KOPT-K1 (cell line): ENCODE measurements around the gene WDR7.

Experiments
- H3K27ac ChIP-seq: fragments of 200-600 bp; sonication (generic); 2 replicates; pipeline ENCODE4 v1.5.1; 2016; ENCODE audit warnings: antibody characterized with exemption, mild to moderate bottlenecking, low read depth, low read length; ENCODE audit not compliant: poor library complexity, severe bottlenecking
- H3K36me3 ChIP-seq: fragments of 200-600 bp; sonication (generic); 2 replicates; pipeline ENCODE4 v1.5.1; 2017; ENCODE audit warnings: antibody characterized with exemption, mild to moderate bottlenecking, low read length, moderate library complexity; ENCODE audit not compliant: insufficient read depth
- H3K9me3 ChIP-seq: fragments of 200-600 bp; sonication (generic); 2 replicates; pipeline ENCODE4 v1.5.1; 2017; ENCODE audit warnings: antibody characterized with exemption, low read length, mild to moderate bottlenecking; ENCODE audit not compliant: insufficient read depth, poor library complexity, severe bottlenecking

The WDR7 gene

DNA sequence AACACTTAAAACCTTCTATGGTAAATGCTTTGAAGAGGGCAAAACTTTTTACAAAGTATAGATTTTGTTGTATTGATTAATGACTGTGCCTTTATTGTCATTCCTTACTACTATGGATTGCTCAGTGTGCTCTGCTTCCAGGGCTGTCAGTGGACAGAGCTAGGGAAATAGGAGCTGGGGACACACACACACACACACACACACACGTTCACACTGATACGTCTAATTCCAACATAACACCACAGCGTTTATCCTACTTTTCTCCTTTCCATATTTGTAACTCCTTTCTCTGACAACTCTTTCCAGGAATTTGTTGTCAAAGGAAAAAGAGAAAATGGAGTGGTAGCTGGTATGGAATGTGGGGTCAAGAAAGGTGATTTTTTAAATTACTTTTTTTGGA, 21.8 kb downstream of the WDR7 start:
- H3K27ac ChIP-seq = no peak overlapping the region
- H3K9me3 ChIP-seq = no peaks in the 10 kb centered on the region
- H3K36me3 ChIP-seq = peaks cover 11% of the 10 kb centered on the region; the same call in 1 of the 2 replicates

- H3K36me3 ChIP-seq = peaks cover 11% of the 10 kb centered on the region; the same call in 1 of the 2 replicates
These were observed 25.5 kb downstream of the WDR7 start for GRCh38 chr18:56676639-56677038.

GRCh38 chr18:56678836-56679565, 27.8 kb downstream of the WDR7 start:
- Histone ChIP-seq H3K27ac (no peak overlapping the region), H3K9me3 (no peaks in the 10 kb centered on the region), H3K36me3 (peaks cover 17% of the 10 kb centered on the region)

More at GRCh38 chr18:56676639-56677038, 25.5 kb downstream of the WDR7 start:
- H3K9me3 ChIP-seq = no peaks in the 10 kb centered on the region
- no peak overlapping the region for H3K27ac ChIP-seq

DNA sequence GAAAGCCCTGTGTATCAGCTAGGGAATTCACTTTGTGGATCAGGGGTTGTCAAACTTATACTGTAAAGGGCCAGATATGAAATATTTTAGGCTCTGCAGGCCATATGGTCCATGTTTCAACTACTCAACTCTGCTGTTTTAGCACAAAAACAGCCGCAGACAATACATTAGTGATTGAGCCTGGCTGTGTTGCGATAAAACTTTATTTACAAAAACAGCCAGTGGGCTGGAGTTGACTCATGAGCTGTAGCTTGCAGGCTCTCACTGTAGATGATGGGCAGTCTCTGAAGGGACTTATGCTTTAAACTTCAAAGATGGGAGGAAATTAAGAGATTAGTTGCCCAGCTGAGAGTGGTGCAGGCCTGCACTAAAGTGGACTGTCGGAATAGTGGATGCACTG, 33.1 kb downstream of the WDR7 start:
- Histone ChIP-seq H3K9me3 (no peaks in the 10 kb centered on the region), H3K27ac (no peak overlapping the region), H3K36me3 (peaks cover 48% of the 10 kb centered on the region)

DNA sequence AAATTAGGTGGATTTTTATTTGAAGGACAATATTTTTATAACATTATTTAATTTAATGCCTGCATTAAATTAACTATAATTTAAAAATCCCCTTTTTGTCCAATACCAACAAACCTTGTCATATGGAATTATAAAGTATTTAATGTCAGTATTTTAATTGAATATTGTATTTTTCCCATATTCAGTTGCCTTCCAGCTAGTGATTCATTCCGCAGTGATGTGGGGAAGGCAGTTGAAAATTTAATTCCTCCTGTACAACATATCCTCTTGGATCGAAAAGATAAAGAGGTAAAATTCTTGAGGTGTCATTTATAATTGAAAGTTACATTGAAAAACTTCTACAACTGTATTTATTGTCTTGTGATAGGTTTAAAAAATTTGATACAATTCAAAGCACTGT, 40.4 kb downstream of the WDR7 start:
- no peaks in the 10 kb centered on the region for H3K9me3 ChIP-seq
- no peak overlapping the region for H3K27ac ChIP-seq
- H3K36me3 ChIP-seq = peaks cover 57% of the 10 kb centered on the region

DNA sequence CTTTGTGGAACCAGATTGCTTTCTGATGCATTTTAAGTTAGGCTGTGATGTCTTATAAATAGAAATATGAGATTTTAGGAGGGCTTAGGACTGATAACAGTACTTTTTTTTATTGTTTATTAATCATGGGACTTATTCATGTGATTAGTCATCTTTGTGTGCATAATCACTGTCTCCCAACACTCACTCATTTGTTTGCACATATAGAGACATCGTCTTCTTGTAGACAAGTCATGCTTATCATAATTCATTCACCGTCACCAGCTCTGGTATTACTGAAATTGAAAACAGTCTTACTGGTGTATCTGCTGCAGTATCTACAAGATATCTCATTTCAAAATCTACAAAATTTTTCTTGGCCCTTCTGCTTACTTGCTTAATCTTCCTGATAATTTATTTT, 45.8 kb downstream of the WDR7 start:
- Histone ChIP-seq H3K27ac (no peak overlapping the region), H3K9me3 (no peaks in the 10 kb centered on the region), H3K36me3 (peaks cover 28% of the 10 kb centered on the region)

DNA sequence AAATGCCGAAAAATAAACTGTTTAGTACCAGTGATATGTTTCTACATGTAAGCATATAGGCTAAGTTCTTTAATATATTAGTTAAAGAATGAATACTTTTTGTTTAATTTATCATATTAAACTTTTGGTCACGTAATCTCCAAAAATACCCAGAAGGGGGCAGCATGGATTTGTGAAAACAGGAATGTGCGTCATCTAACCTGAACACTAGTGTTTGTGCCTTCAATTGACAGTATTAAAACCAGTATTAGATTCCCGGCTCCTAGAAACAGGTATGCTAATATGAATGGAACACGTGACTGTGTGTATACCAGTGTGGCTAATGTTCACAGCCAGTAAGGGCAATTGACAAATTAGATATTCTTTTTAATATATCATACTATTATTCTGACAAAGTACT, 51.8 kb downstream of the WDR7 start:
- no peaks in the 10 kb centered on the region for H3K36me3 ChIP-seq
- no peaks in the 10 kb centered on the region for H3K9me3 ChIP-seq
- no peak overlapping the region for H3K27ac ChIP-seq

- H3K27ac ChIP-seq = no peak overlapping the region
- H3K9me3 ChIP-seq = no peaks in the 10 kb centered on the region
- H3K36me3 ChIP-seq = no peaks in the 10 kb centered on the region
These were observed 58.3 kb downstream of the WDR7 start for GRCh38 chr18:56709463-56709862.

DNA sequence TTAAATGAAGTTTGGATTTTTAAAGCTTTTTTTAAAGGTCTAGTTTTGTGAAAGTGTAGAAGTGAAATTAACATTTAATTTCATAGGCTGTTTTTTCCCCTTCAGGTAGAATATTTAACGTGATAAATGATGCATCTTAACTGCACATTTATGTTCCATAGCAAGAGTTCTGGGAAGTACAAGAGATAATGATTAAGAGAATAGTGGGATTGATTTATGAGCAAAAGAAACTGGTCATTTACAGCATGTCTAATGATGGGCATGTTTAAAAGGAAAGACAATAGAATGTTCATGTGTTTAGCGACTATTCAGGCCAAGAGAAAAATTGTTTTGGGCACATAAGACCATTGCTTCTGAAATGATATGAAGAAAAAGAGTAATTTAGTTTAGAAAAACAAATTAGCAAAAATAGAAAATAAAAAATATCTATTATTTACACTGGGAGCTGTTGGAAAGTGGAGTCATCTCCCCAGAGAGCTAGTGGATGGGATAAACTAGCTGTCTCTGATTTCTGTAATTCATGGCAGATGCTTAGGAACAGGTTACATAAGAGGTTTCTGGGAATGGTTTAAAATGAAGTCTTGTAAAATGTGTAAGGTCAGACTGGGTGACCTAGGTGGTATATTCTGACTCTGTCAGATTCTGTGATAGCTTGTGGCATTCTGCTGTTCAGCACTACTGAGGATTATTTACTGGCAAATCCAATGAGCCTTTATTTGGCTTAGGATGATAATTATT, 60.7 kb downstream of the WDR7 start:
- Histone ChIP-seq H3K27ac (no peak overlapping the region), H3K36me3 (no peaks in the 10 kb centered on the region), H3K9me3 (no peaks in the 10 kb centered on the region)

- H3K36me3 ChIP-seq = no peaks in the 10 kb centered on the region; the same call in 1 of the 2 replicates
- no peak overlapping the region for H3K27ac ChIP-seq
- no peaks in the 10 kb centered on the region for H3K9me3 ChIP-seq
These were observed 61.6 kb downstream of the WDR7 start for GRCh38 chr18:56712761-56713160.

- no peaks in the 10 kb centered on the region for H3K9me3 ChIP-seq
- peaks cover 3% of the 10 kb centered on the region; the same call in 1 of the 2 replicates for H3K36me3 ChIP-seq
- no peak overlapping the region for H3K27ac ChIP-seq
These were observed 64.0 kb downstream of the WDR7 start for GRCh38 chr18:56715121-56715520.

DNA sequence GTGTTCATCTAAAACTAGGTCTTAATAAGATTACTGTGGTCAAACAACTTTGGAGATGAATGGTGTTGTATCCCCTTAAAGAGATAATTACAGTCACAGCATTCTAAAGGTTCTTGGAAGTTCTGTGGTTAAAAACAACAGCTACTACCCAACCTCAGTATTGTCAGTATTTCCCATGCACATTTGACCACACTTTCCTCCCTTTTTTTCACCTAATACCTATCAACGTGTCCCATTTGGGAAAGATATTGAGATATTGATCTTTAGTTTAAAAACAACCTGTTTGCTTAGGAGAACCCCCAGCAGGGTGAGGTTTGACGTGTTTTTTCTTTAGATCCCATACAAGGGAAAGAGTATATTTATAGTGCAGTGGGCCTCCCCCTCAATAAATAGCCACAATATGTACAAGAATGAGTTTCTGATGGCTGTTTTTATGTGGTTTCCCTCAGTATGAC, 65.6 kb downstream of the WDR7 start:
- no peaks in the 10 kb centered on the region for H3K9me3 ChIP-seq
- H3K27ac ChIP-seq = no peak overlapping the region
- peaks cover 3% of the 10 kb centered on the region; the same call in 1 of the 2 replicates for H3K36me3 ChIP-seq

GRCh38 chr18:56721031-56721430, 69.9 kb downstream of the WDR7 start:
- H3K9me3 ChIP-seq = peaks cover 7% of the 10 kb centered on the region
- H3K27ac ChIP-seq = no peak overlapping the region
- peaks cover 3% of the 10 kb centered on the region; the same call in 1 of the 2 replicates for H3K36me3 ChIP-seq

DNA sequence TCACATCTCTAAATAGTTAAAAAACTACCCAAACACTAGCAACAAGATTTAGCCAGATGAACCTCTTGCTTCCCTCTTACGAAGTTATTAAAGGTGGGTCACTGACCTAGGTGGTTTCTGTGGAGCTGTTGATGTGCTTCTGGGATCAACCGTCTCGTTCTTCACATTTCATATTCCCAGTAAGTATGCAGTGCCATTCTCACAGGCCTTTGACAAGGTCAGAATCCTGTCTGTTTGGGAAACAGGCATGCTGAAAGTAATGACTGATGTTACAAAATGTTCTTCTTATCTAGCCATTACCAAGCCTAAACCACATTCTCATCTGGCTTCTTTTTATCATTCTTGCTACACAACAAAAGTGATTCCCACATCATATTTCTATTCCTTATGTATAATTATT, 70.3 kb downstream of the WDR7 start:
- no peak overlapping the region for H3K27ac ChIP-seq
- H3K9me3 ChIP-seq = peaks cover 7% of the 10 kb centered on the region
- H3K36me3 ChIP-seq = peaks cover 3% of the 10 kb centered on the region; the same call in 1 of the 2 replicates

- Histone ChIP-seq H3K27ac (no peak overlapping the region), H3K36me3 (peaks cover 3% of the 10 kb centered on the region; the same call in 1 of the 2 replicates)
These were observed 71.4 kb downstream of the WDR7 start for GRCh38 chr18:56722518-56722917.

More at GRCh38 chr18:56722518-56722917, 71.4 kb downstream of the WDR7 start:
- peaks cover 7% of the 10 kb centered on the region for H3K9me3 ChIP-seq
